ENCODE results near the gene TIMD4.

Gene TIMD4

DNA sequence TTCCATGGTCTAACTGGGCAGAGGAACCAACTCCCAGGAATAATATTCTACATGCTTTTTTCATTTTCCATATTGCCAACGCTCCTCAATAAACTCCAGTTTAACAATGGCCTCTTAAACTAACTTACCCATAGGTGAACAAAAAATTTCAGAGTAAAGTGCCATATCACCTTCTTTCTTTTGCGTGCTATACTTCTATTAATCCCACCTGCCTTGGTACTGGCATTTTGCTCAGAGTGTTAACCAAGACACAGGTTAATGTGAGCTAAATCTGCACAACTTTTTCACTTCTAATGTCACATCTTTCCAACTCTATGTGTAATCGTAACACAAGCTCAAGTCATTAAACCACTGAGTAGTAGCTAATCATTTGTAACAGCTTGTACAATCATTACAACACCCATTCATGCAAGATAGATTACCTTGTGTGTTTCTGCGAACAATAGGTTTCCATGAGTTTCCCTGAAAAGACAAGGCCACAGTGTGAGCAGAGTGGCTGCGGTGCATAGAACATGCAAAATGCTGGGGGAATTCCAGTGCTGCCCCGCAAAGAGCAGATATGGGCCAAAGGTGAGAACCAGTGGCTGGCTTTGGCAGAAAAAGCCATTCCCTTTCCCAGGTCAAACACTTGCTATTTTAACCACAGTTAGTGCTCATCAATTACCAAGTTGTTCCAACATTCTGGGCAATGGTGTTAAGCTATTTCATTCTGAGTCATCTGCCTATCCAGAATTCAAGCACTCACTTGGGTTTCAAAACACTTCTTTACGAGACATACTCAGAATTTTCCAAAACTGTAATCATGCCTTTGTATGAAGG lies 42.8 kb downstream of the TIMD4 start:
- Histone ChIP-seq H2AFZ (ENCODE audit: low read length) (no peak overlapping the region), H3K4me1 (ENCODE audit: insufficient read depth, low read length, severe bottlenecking) (no peaks in the 10 kb centered on the region), H3K4me3 (ENCODE audit: low read depth, low read length, poor library complexity, severe bottlenecking) (no peak overlapping the region), H3K27me3 (ENCODE audit: insufficient read depth, low read length) (no peaks in the 10 kb centered on the region), H3F3A (ENCODE audit: insufficient read depth, low read length) (no peaks in the 10 kb centered on the region), H4K20me1 (ENCODE audit: insufficient read depth, low read length) (no peaks in the 10 kb centered on the region), H3K9me3 (ENCODE audit: low read length) (no peaks in the 10 kb centered on the region), H3K79me2 (ENCODE audit: insufficient read depth, low read length) (no peaks in the 10 kb centered on the region), H3K36me3 (ENCODE audit: insufficient read depth, low read length) (no peaks in the 10 kb centered on the region), H3K9me2 (ENCODE audit: low read depth, low read length) (no peaks in the 10 kb centered on the region), H3K27ac (ENCODE audit: low read depth, low read length, poor library complexity, severe bottlenecking) (no peak overlapping the region), H3K4me2 (ENCODE audit: low read length) (no peak overlapping the region), H3K9ac (ENCODE audit: low read length) (no peak overlapping the region)
- TF ChIP-seq, protein P1, sequence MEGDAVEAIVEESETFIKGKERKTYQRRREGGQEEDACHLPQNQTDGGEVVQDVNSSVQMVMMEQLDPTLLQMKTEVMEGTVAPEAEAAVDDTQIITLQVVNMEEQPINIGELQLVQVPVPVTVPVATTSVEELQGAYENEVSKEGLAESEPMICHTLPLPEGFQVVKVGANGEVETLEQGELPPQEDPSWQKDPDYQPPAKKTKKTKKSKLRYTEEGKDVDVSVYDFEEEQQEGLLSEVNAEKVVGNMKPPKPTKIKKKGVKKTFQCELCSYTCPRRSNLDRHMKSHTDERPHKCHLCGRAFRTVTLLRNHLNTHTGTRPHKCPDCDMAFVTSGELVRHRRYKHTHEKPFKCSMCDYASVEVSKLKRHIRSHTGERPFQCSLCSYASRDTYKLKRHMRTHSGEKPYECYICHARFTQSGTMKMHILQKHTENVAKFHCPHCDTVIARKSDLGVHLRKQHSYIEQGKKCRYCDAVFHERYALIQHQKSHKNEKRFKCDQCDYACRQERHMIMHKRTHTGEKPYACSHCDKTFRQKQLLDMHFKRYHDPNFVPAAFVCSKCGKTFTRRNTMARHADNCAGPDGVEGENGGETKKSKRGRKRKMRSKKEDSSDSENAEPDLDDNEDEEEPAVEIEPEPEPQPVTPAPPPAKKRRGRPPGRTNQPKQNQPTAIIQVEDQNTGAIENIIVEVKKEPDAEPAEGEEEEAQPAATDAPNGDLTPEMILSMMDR (IDR thresholded peaks at IDR 0.05; ENCODE audit: low read length): no peak
- TF ChIP-seq EZH2 (IDR thresholded peaks at IDR 0.05; ENCODE audit: borderline replicate concordance, low read length): no peak

DNA sequence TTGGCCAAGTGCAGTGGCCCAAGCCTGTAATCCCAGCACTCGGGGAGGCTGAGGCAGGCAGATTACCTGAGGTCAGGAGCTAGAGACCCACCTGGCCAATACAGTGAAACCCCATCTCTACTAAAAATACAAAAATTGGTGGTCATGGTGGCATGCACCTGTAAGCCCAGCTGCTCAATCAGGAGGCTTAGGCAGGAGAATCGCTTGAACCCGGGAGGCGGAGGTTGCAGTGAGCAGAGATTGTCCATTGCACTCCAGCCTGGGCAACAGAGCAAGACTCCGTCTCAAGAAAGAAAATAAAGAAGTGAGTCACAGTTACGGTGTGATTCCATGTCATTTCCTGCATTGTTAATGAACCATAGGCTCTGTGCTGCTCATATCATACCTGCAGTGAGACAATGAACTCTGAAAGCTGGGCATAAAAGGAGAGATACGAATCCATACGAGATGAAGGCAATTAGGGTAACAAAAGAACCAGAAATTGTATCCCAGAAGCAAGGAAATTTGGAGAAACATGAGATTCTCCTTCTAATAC lies 44.6 kb downstream of the TIMD4 start:
- H4K20me1 ChIP-seq (ENCODE audit: insufficient read depth, low read length): no peaks in the 10 kb centered on the region
- TF ChIP-seq, protein P1 (IDR thresholded peaks at IDR 0.05; ENCODE audit: low read length): no peak
- TF ChIP-seq EZH2 (IDR thresholded peaks at IDR 0.05; ENCODE audit: borderline replicate concordance, low read length): no peak
- H3K27ac ChIP-seq (ENCODE audit: low read depth, low read length, poor library complexity, severe bottlenecking): no peak overlapping the region
- H3K4me1 ChIP-seq (ENCODE audit: insufficient read depth, low read length, severe bottlenecking): no peaks in the 10 kb centered on the region
- H3K4me2 ChIP-seq (ENCODE audit: low read length): no peak overlapping the region
- no peaks in the 10 kb centered on the region for H3K9me2 ChIP-seq (ENCODE audit: low read depth, low read length)
- no peaks in the 10 kb centered on the region for H3K79me2 ChIP-seq (ENCODE audit: insufficient read depth, low read length)
- no peaks in the 10 kb centered on the region for H3F3A ChIP-seq (ENCODE audit: insufficient read depth, low read length)
- no peaks in the 10 kb centered on the region for H3K9me3 ChIP-seq (ENCODE audit: low read length)
- no peak overlapping the region for H2AFZ ChIP-seq (ENCODE audit: low read length)
- no peak overlapping the region for H3K9ac ChIP-seq (ENCODE audit: low read length)
- no peaks in the 10 kb centered on the region for H3K36me3 ChIP-seq (ENCODE audit: insufficient read depth, low read length)
- H3K27me3 ChIP-seq (ENCODE audit: insufficient read depth, low read length): no peaks in the 10 kb centered on the region
- H3K4me3 ChIP-seq (ENCODE audit: low read depth, low read length, poor library complexity, severe bottlenecking): no peak overlapping the region

- Histone ChIP-seq H2AFZ (ENCODE audit: low read length) (no peak overlapping the region), H3K4me2 (ENCODE audit: low read length) (no peak overlapping the region), H4K20me1 (ENCODE audit: insufficient read depth, low read length) (no peaks in the 10 kb centered on the region), H3K9me3 (ENCODE audit: low read length) (no peaks in the 10 kb centered on the region), H3K9ac (ENCODE audit: low read length) (no peak overlapping the region), H3F3A (ENCODE audit: insufficient read depth, low read length) (no peaks in the 10 kb centered on the region), H3K27ac (ENCODE audit: low read depth, low read length, poor library complexity, severe bottlenecking) (no peak overlapping the region), H3K9me2 (ENCODE audit: low read depth, low read length) (no peaks in the 10 kb centered on the region), H3K79me2 (ENCODE audit: insufficient read depth, low read length) (no peaks in the 10 kb centered on the region), H3K4me3 (ENCODE audit: low read depth, low read length, poor library complexity, severe bottlenecking) (no peak overlapping the region), H3K4me1 (ENCODE audit: insufficient read depth, low read length, severe bottlenecking) (no peaks in the 10 kb centered on the region), H3K36me3 (ENCODE audit: insufficient read depth, low read length) (no peaks in the 10 kb centered on the region), H3K27me3 (ENCODE audit: insufficient read depth, low read length) (no peaks in the 10 kb centered on the region)
- TF ChIP-seq, protein P1 (IDR thresholded peaks at IDR 0.05; ENCODE audit: low read length): no peak
- TF ChIP-seq EZH2 (IDR thresholded peaks at IDR 0.05; ENCODE audit: borderline replicate concordance, low read length): no peak
Measured at GRCh38 chr5:156914371-156914737, 48.7 kb downstream of the TIMD4 start.

Data from OCI-LY1 (cell line).